HG02623 (cell line): ENCODE results near the gene COL1A2.

Experiments
- ATAC-seq: cut with Tn5 transposase; IDR thresholded peaks from one replicate; pipeline ENCODE4 v1.9.1; 2021; ENCODE audit warnings: moderate library complexity; ENCODE audit not compliant: unreplicated experiment

COL1A2 gene

GRCh38 chr7:94382132-94382531, 12.6 kb upstream of the COL1A2 start:
- ATAC-seq = no peak

GRCh38 chr7:94382746-94383145, 11.9 kb upstream of the COL1A2 start:
- ATAC-seq = no peak

- ATAC-seq = no peak
Observed at GRCh38 chr7:94384315-94384714, 10.4 kb upstream of the COL1A2 start.

- ATAC-seq = no peak
Observed at GRCh38 chr7:94386416-94386815, 8.3 kb upstream of the COL1A2 start.

GRCh38 chr7:94388540-94388939, 6.2 kb upstream of the COL1A2 start:
- ATAC-seq = no peak

- ATAC-seq = no peak
Observed at GRCh38 chr7:94389381-94389780, 5.3 kb upstream of the COL1A2 start.

- ATAC-seq = no peak
Observed at GRCh38 chr7:94391726-94392392, 2.8 kb upstream of the COL1A2 start.

GRCh38 chr7:94392393-94392786, 2.3 kb upstream of the COL1A2 start:
- ATAC-seq = no peak

- no peak for ATAC-seq
Observed at GRCh38 chr7:94393246-94394108, 1.2 kb upstream of the COL1A2 start.

- ATAC-seq = no peak
Observed at GRCh38 chr7:94394109-94394436, 622 bp upstream of the COL1A2 start.

- peak; percentile 89 for ATAC-seq
Observed at GRCh38 chr7:94395141-94396036, 694 bp downstream of the COL1A2 start.

- no peak for ATAC-seq
Observed at GRCh38 chr7:94396037-94396431, 1.3 kb downstream of the COL1A2 start.

GRCh38 chr7:94396596-94396995, 1.9 kb downstream of the COL1A2 start:
- no peak for ATAC-seq

- ATAC-seq = no peak
Observed at GRCh38 chr7:94397722-94398121, 3.0 kb downstream of the COL1A2 start.

- no peak for ATAC-seq
Observed at GRCh38 chr7:94398841-94399240, 4.1 kb downstream of the COL1A2 start.

GRCh38 chr7:94400022-94400421, 5.3 kb downstream of the COL1A2 start:
- ATAC-seq = no peak

- ATAC-seq = no peak
Observed at GRCh38 chr7:94400643-94401427, 6.1 kb downstream of the COL1A2 start.

GRCh38 chr7:94401428-94401814, 6.7 kb downstream of the COL1A2 start:
- ATAC-seq = no peak

- ATAC-seq = no peak
Observed at GRCh38 chr7:94403546-94403945, 8.9 kb downstream of the COL1A2 start.

GRCh38 chr7:94405506-94405905, 10.8 kb downstream of the COL1A2 start:
- no peak for ATAC-seq

- ATAC-seq = no peak
Observed at GRCh38 chr7:94406696-94407095, 12.0 kb downstream of the COL1A2 start.
